ENCODE measurements around the gene ZNF804B. TPM values are rescaled to one million over a fixed set of nuclear protein-coding genes. Genes with fewer than 3 reads are reported as not detected.

The ZNF804B gene
- total RNA-seq, 1 experiment from 2014 or later = not detected

- Histone ChIP-seq H3K27ac (ENCODE audit: low read depth, low read length, poor library complexity, severe bottlenecking) (no peak overlapping the region), H3K36me3 (ENCODE audit: insufficient read depth, low read length, poor library complexity, severe bottlenecking) (no peaks in the 10 kb centered on the region), H3K27me3 (replicated peaks; ENCODE audit: insufficient read depth, low read depth, low read length, poor library complexity) (no peaks in the 10 kb centered on the region), H3K9me3 (ENCODE audit: low read depth, low read length, poor library complexity, severe bottlenecking) (no peaks in the 10 kb centered on the region), H3K4me1 (ENCODE audit: insufficient read depth, low read length, poor library complexity, severe bottlenecking) (no peaks in the 10 kb centered on the region), H3K4me3 (ENCODE audit: low read depth, low read length, poor library complexity, severe bottlenecking) (no peak overlapping the region)
- DNase-seq (ENCODE audit: low spot score) = no peak
- CTCF ChIA-PET = no interaction called here
- intact Hi-C loops (cut with micrococcal nuclease; ENCODE audit: unreplicated experiment) = no loop called here
- POLR2A ChIA-PET (ENCODE audit: low non-redundant PET) = no interaction called here
- TF ChIP-seq EZH2 (IDR thresholded peaks at IDR 0.05; ENCODE audit: borderline replicate concordance, low read depth, low read length, poor library complexity, severe bottlenecking) (no peak), CTCF (conservative IDR thresholded peaks at IDR 0.05; ENCODE audit: low read depth, low read length) (no peak)
- BruUV-seq (replicated peaks) = no TSS peak
Measured at GRCh38 chr7:88964418-88964817, 204.9 kb downstream of the ZNF804B start.

- no peak overlapping the region for H3K27ac ChIP-seq (ENCODE audit: low read depth, low read length, poor library complexity, severe bottlenecking)
- H3K27me3 ChIP-seq (replicated peaks; ENCODE audit: insufficient read depth, low read depth, low read length, poor library complexity) = no peaks in the 10 kb centered on the region
- TF ChIP-seq EZH2 (IDR thresholded peaks at IDR 0.05; ENCODE audit: borderline replicate concordance, low read depth, low read length, poor library complexity, severe bottlenecking) (no peak), CTCF (conservative IDR thresholded peaks at IDR 0.05; ENCODE audit: low read depth, low read length) (no peak)
- CTCF ChIA-PET = no interaction called here
- H3K36me3 ChIP-seq (ENCODE audit: insufficient read depth, low read length, poor library complexity, severe bottlenecking) = no peaks in the 10 kb centered on the region
- intact Hi-C loops (cut with micrococcal nuclease; ENCODE audit: unreplicated experiment) = no loop called here
- DNase-seq (ENCODE audit: low spot score) = no peak
- no TSS peak for BruUV-seq (replicated peaks)
- no peaks in the 10 kb centered on the region for H3K9me3 ChIP-seq (ENCODE audit: low read depth, low read length, poor library complexity, severe bottlenecking)
- H3K4me3 ChIP-seq (ENCODE audit: low read depth, low read length, poor library complexity, severe bottlenecking) = no peak overlapping the region
- H3K4me1 ChIP-seq (ENCODE audit: insufficient read depth, low read length, poor library complexity, severe bottlenecking) = no peaks in the 10 kb centered on the region
- POLR2A ChIA-PET (ENCODE audit: low non-redundant PET) = no interaction called here
Measured at GRCh38 chr7:88965371-88965770, 205.9 kb downstream of the ZNF804B start.

DNA sequence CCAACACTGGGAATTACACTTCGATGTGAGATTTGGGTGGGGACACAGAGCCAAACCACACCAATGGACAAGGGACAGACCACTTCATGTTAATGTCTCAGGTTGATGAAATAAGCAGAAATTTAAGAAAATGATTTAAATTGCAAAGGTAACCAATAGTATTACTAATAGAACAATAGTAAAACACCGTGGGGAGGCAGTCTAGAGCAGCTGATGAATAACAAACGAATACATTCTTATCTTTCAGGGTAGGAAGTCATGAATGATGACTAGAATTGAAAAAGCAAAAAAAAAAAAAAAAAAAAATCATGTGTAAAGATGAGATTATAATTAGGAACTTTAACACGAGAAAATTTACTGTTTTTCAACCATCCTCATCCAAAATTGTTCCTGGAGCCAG is 207.9 kb downstream of the ZNF804B start:
- Histone ChIP-seq H3K4me1 (ENCODE audit: insufficient read depth, low read length, poor library complexity, severe bottlenecking) (no peaks in the 10 kb centered on the region), H3K27ac (ENCODE audit: low read depth, low read length, poor library complexity, severe bottlenecking) (no peak overlapping the region), H3K4me3 (ENCODE audit: low read depth, low read length, poor library complexity, severe bottlenecking) (no peak overlapping the region), H3K9me3 (ENCODE audit: low read depth, low read length, poor library complexity, severe bottlenecking) (no peaks in the 10 kb centered on the region), H3K27me3 (replicated peaks; ENCODE audit: insufficient read depth, low read depth, low read length, poor library complexity) (no peaks in the 10 kb centered on the region), H3K36me3 (ENCODE audit: insufficient read depth, low read length, poor library complexity, severe bottlenecking) (no peaks in the 10 kb centered on the region)
- CTCF ChIA-PET = no interaction called here
- intact Hi-C loops (cut with micrococcal nuclease; ENCODE audit: unreplicated experiment) = no loop called here
- no peak for TF ChIP-seq EZH2 (IDR thresholded peaks at IDR 0.05; ENCODE audit: borderline replicate concordance, low read depth, low read length, poor library complexity, severe bottlenecking)
- no peak for DNase-seq (ENCODE audit: low spot score)
- POLR2A ChIA-PET (ENCODE audit: low non-redundant PET) = no interaction called here
- BruUV-seq (replicated peaks) = no TSS peak

- H3K4me3 ChIP-seq (ENCODE audit: low read depth, low read length, poor library complexity, severe bottlenecking) = no peak overlapping the region
- no peak for DNase-seq (ENCODE audit: low spot score)
- no peak overlapping the region for H3K27ac ChIP-seq (ENCODE audit: low read depth, low read length, poor library complexity, severe bottlenecking)
- BruUV-seq (replicated peaks) = no TSS peak
- H3K36me3 ChIP-seq (ENCODE audit: insufficient read depth, low read length, poor library complexity, severe bottlenecking) = no peaks in the 10 kb centered on the region
- CTCF ChIA-PET = no interaction called here
- POLR2A ChIA-PET (ENCODE audit: low non-redundant PET) = no interaction called here
- H3K9me3 ChIP-seq (ENCODE audit: low read depth, low read length, poor library complexity, severe bottlenecking) = no peaks in the 10 kb centered on the region
- no peak for TF ChIP-seq CTCF (conservative IDR thresholded peaks at IDR 0.05; ENCODE audit: low read depth, low read length)
- no peak for TF ChIP-seq EZH2 (IDR thresholded peaks at IDR 0.05; ENCODE audit: borderline replicate concordance, low read depth, low read length, poor library complexity, severe bottlenecking)
- H3K27me3 ChIP-seq (replicated peaks; ENCODE audit: insufficient read depth, low read depth, low read length, poor library complexity) = no peaks in the 10 kb centered on the region
- intact Hi-C loops (cut with micrococcal nuclease; ENCODE audit: unreplicated experiment) = no loop called here
- no peaks in the 10 kb centered on the region for H3K4me1 ChIP-seq (ENCODE audit: insufficient read depth, low read length, poor library complexity, severe bottlenecking)
Measured at GRCh38 chr7:88969167-88969566, 209.7 kb downstream of the ZNF804B start.
